NCI-H524 treated with DMSO at 0.1 percent for 48 hours (cell line): ENCODE results near the gene HSD17B10.
"Not testable (repeated sequence)": the region's sequence is repeated elsewhere in the genome, so short reads cannot be mapped to it uniquely, and the experiment has no call there.

ENCODE experiments used
- DNase-seq: peaks from one replicate; lab custom pipeline; 2025; lab: John Stamatoyannopoulos, UW

HSD17B10 gene

DNA sequence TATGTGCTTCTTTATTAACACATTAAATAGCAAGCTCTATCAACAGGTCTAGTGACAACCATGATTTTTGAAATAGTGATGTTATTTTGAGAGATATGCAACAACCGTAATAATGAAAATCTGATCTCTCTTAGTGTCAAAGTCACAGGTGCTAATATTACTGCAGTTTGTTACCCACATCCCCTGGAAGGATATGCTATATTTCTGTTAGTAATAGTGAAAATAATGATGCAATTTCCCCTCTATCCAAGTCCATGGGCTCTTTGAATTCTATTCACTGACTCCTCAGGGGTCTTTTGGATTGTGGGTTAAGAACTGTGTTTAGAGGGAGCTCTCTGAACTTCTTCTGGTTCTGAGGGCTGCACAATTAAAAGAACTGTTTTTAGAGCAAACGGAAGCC, 3.0 kb upstream of the HSD17B10 start:
- no peak for DNase-seq

DNA sequence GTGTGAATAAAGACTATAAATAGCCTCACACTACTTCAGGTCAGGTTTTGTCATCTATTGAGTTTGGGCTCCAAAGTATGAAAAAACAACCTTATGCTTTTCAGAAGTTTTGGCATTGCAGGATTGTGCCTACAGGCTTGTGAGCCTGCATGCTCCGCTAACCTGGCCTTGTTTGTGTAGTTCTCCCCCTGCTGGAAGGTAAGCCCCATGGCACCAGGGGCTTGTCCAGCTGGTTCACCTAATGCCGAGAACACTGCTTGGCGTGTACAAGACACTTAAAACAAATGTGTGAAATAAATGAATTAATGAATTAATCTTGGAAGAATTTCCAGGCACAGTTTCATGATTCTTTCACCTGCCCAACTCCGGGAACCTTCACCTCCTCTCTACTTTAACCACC, 1.8 kb upstream of the HSD17B10 start:
- no peak for DNase-seq

DNA sequence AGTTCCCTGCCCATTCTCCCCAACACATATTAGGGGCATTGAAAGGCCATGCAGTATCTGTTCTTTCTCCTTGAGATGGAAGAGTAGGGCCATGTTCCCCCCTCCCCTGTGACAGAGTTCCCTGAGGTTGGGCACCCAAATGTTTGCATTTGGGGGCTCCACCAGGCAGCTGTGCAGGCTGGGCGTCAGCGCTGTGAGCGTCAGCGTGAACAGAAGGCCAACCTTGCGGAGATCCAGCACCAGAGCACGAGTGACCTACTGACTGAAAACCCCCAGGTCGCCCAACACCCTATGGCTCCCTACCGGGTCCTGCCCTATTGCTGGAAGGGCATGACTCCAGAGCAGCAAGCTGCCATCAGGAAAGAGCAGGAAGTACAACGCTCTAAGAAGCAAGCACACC, 3.9 kb downstream of the HSD17B10 start:
- no peak for DNase-seq

DNA sequence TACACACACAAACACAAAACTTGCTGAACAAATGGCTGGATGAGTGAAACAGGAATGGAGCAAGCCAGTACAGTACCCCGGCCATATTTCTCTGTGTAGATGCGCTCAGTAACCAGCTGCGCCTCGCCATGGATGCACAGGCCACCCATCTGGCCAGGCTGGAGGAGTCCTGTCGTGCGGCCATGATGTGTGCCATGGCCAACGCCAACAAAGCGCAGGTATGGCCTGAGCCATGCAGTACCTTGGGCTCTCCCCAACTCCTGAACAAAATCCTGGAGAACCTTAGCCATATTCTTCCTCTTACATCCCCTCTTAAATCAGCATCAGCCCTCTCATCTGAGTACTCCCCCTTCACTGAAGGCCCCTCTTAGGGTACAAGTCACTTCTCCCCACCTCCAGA, 4.4 kb downstream of the HSD17B10 start:
- no peak for DNase-seq

DNA sequence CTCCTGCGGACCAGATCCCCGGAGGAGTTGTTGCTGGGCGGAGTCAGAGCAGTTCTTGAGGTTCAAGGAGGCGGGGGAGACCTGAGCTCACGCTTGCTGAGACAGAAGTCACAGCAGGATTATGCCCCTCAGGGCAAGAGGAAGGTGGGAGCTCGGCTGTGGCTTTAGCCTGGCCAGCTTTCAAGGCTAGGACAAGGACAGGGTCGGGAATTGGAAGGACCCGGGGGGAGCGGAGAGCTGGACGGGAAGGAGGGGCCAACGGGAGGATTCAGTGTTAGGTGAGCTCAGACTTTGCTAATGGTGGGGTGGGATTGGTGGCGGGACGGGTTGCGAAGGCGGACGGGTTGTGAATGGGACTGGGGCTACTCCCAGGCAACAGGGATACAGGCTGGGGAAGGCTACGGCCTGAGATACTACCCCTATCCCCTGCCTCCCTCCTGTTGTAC, 11.3 kb downstream of the HSD17B10 start, which contains the start of gene RIBC1:
Gene RIBC1, plus strand, starts transcription at position 13 of the 446 bp plus-strand sequence. CDS start 3,404 bp downstream, outside the sequence.
- DNase-seq: no peak

DNA sequence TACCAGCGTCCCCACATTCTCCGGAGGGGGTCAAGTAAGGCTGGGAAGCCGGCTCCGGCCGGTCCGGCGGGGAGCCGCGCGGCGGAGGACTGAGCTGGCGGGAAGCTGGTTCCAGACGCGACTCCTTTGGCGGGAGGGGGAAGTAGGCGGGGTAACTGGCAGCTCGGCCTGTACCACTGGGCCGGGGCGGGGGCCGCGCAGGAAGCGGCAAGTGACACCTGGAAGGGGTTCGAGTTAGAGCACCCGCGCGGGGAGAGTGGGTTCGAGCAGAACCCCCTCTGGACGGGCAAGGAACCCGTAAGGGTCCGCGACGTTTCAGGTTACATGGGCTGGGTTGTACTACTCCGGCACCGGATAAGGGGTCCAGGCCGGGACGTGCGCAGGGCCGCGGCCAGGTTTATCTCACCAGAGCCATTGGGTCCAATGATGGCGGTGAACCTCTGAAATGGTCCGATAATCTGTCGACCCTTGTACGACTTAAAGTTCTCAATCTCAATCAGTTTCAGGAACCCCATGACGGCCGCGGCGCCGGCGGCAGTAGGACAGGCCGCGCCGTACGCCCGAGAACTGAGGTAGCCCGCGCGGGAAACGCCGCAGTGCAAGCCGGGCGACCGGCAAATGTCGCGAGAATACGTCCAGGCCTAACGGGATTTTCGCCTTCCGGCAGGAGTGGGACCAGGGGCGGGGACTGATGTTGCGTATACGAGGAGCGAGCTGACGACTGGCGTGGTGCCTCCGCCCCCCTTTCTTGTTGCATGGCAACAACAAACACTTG, 11.9 kb downstream of the HSD17B10 start, which contains the start of gene SMC1A:
Gene SMC1A, minus strand, starts transcription at position 569 of the 775 bp plus-strand sequence. Its CDS starts 54 bp downstream, at position 515.
- peak; percentile 84 for DNase-seq

DNA sequence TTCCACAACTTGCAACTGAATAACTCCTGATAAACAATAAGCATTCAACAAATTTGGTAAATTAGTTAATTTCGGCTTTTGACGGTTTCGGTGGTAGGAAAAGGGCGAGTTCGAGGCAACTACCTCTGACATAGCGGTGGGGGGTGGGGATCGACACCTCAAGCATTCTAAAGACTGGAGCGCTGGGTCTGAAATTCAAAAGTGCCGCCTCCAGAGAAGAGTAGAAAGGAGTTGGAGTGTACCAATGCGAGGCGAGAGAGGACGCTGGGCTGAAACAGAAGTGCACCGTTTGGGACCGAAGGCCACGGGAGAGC, 12.4 kb downstream of the HSD17B10 start:
- no peak for DNase-seq

DNA sequence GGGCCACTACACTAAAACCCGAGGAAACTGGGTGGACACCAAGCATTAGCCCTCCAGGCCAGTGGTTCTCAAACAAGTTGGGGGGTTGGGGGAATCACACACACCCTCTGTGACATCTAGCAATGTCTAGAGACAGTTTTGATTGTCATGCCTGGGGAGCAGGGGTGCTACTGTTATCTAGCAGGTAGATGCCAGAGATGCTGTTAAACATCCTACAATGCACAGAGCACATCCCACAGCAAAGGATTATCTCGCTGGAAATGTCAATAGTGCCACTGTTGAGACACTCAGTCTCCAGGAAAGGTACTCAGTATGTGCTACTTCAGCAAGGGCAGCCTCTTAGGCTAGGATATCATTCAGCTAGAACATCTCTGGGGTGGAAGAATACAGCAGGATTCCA, 13.0 kb downstream of the HSD17B10 start:
- no peak for DNase-seq

DNA sequence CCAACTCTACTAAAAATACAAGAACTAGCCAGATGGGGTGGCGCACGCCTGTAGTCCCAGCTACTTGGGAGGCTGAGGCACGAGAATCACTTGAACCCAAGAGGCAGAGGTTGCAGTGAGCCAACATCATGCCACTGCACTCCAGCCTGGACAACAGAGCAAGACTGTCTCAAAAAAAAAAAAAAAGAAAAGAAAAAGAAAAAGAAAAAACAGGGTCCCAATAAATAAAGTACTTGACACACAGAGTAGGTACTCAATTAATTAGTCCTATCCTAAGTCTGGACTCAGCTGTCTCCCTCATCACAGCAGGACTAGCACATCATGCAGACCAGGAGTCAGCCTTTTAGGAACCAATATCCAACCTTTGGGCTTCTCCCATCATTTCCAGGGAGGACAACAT, 13.8 kb downstream of the HSD17B10 start:
- not testable (repeated sequence) for DNase-seq

DNA sequence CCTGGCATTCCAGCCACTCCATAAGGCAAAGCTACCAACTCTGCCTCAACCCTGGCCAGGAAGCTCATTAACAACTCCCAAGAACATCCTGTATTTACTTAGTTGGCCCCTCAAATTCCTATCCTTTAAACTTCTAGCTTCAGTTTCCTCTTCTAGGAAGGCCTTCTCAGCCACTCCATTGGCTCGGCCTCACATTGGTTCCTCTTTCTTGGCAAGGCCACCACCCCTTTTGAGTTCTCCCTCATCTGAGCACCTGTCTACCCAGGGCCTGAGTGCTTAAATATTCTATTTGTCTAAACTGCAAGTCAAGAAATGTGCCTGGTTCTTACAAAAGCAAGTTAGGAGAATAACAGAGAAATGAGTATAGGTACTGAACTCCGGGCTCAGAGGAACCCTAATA, 21.7 kb downstream of the HSD17B10 start:
- DNase-seq: no peak

DNA sequence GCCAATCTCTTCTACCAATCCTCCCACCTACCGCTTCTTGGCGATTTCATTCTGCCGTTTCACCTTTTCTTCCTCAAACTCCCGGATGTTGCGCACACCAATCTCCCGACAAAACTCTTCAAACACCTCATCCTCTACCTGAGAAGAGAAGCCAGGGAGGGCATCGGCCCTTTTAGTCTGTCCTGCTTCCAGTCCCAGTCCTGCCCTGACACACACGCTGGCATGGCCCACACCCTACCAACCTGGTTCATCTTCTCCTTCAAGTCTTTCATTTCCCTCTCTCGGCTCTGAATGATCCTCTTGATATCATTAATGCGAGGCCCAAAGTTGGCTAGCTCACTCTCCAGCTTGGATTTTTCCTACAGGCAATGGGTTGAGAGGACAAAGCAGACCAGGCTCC, 30.6 kb downstream of the HSD17B10 start:
- no peak for DNase-seq

DNA sequence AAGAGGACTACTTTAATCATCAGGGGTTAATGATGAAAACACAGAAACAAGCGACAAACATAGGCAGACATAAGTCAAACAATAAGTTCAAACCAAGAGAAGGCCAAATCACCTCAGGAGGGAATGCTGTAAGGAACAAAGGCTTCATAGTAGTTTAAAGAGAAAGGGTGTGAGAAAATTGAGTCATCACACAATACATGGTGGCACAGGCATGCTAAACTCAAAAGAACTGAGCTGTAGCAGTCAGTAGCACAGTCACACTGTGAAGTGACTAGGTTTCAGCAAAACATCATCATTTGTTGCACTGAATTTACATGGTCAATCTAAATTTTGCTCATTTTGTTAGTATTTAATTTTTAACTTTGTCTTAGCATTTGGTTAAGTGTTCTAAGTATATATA, 36.0 kb downstream of the HSD17B10 start:
- no peak for DNase-seq

DNA sequence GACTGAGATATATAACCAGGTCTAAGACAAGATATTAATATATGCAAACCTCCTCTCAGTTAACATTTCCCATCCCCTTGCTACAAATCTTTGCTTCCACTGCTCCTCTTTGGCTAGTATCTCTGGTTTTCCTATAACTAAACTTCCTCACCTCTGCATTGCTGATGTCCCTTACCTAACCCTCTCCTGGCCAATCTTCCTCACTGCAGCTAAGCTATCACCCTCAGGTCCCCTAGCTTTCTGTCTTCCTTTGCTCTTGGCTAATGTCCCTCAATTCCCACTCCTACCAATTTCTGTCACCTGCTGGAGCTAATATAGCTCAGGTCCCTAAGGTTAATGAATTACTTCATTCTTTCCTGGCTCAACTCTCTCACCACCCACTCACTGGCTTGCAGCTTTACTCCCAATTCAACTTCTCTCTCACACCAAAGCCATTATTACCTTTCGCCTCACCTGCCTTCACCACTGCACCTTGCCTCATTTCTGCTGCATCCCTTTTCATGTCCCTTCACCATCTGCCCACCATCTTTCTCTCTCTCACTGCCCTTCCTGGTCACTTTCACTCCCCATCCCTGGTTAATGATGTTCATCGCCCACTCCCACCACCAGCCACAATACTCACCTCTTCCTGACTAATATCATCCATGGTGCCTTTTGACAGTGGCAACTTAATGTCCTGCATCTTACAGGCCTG, 38.4 kb downstream of the HSD17B10 start:
- DNase-seq: no peak

DNA sequence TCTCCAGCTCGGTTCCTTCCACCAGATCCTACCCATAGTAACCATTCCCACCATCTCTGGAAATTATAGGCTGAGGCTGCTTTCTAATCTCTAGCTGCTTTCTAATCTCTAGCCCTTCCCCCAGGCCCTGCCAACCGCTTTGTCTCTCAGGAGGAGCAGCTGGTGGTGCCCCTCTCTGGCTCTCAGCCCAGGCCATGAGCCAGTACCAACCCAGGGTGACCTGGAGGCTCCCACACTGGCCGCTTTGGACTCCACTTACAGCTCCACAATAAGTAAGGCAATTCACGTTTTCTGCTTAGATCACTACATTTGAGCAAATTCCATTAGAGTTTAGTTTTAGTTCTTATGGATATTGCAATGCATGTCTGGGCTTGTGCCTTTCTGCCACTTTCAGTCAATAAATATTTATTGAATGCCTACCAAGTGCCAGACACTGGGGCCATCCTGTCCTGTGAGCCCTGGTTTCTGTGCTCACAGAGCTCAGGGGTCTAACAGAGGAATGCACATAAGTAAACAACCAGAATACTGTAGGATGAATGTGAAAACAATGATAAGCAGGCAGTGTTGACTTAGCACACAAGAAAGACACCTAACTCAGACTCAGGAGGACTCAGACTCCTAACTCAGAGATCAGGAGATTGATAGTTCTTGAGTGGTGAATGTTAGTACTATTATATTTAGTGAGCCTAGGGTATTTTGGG, 50.6 kb downstream of the HSD17B10 start:
- no peak for DNase-seq
